IPS-18a (cell line): Measurements from ENCODE around the gene PAIP2B.

Experiments used
- H3K27ac ChIP-seq: one replicate; pipeline ENCODE4 v1.5.1; 2013; ENCODE audit warnings: low read length
- H3K27me3 ChIP-seq: one replicate; pipeline ENCODE4 v1.6.1; 2013; ENCODE audit warnings: mild to moderate bottlenecking, low read length; ENCODE audit not compliant: control insufficient read depth, insufficient read depth
- H3K36me3 ChIP-seq: one replicate; pipeline ENCODE4 v1.6.1; 2013; ENCODE audit warnings: low read depth, low read length; ENCODE audit not compliant: control insufficient read depth
- H3K4me1 ChIP-seq: one replicate; pipeline ENCODE4 v1.6.1; 2013; ENCODE audit warnings: low read depth, low read length; ENCODE audit not compliant: control insufficient read depth
- H3K4me3 ChIP-seq: one replicate; pipeline ENCODE4 v1.5.1; 2013; ENCODE audit warnings: low read length
- H3K9ac ChIP-seq: one replicate; pipeline ENCODE4 v1.6.1; 2013; ENCODE audit warnings: mild to moderate bottlenecking, low read length, moderate library complexity
- H3K9me3 ChIP-seq: one replicate; pipeline ENCODE4 v1.6.1; 2013; ENCODE audit warnings: low read depth, low read length; ENCODE audit not compliant: control insufficient read depth

PAIP2B gene

GRCh38 chr2:71226965-71227560 lies at the start of gene PAIP2B:
PAIP2B (minus strand) TSS chr2:71227103; CDS start chr2:71202589, 24,514 bp downstream.
- H3K9ac ChIP-seq, result peak within 1 kb of the TSS; percentile 71
- H3K27me3 ChIP-seq, result no peaks in the 10 kb centered on the region
- H3K9me3 ChIP-seq, result no peaks in the 10 kb centered on the region
- H3K4me3 ChIP-seq, result peak within 1 kb of the TSS; percentile 82
- peaks cover 3% of the 10 kb centered on the region for H3K4me1 ChIP-seq
- no peaks in the 10 kb centered on the region for H3K36me3 ChIP-seq
- H3K27ac ChIP-seq, result peak within 1 kb of the TSS; percentile 38

- Histone ChIP-seq H3K36me3 (no peaks in the 10 kb centered on the region), H3K9me3 (no peaks in the 10 kb centered on the region), H3K4me3 (peak overlapping the region; percentile 15), H3K27ac (no peak overlapping the region), H3K27me3 (peaks cover 35% of the 10 kb centered on the region), H3K9ac (no peak overlapping the region), H3K4me1 (peaks cover 18% of the 10 kb centered on the region)
Measured at GRCh38 chr2:71275939-71276310, 49.0 kb upstream of the PAIP2B start.

GRCh38 chr2:71269511-71270090 lies 42.7 kb upstream of the PAIP2B start:
- Histone ChIP-seq H3K4me1 (no peaks in the 10 kb centered on the region), H3K9me3 (no peaks in the 10 kb centered on the region), H3K9ac (no peak overlapping the region), H3K27me3 (no peaks in the 10 kb centered on the region), H3K27ac (no peak overlapping the region), H3K36me3 (no peaks in the 10 kb centered on the region), H3K4me3 (no peak overlapping the region)

- no peak overlapping the region for H3K4me3 ChIP-seq
- no peaks in the 10 kb centered on the region for H3K27me3 ChIP-seq
- no peak overlapping the region for H3K27ac ChIP-seq
- no peaks in the 10 kb centered on the region for H3K9me3 ChIP-seq
- H3K9ac ChIP-seq, result no peak overlapping the region
- H3K4me1 ChIP-seq, result no peaks in the 10 kb centered on the region
- no peaks in the 10 kb centered on the region for H3K36me3 ChIP-seq
Measured at GRCh38 chr2:71263386-71263785, 36.5 kb upstream of the PAIP2B start.

- no peak overlapping the region for H3K9ac ChIP-seq
- H3K27me3 ChIP-seq, result no peaks in the 10 kb centered on the region
- H3K4me3 ChIP-seq, result no peak overlapping the region
- no peaks in the 10 kb centered on the region for H3K36me3 ChIP-seq
- H3K4me1 ChIP-seq, result no peaks in the 10 kb centered on the region
- H3K9me3 ChIP-seq, result no peaks in the 10 kb centered on the region
- H3K27ac ChIP-seq, result no peak overlapping the region
Measured at GRCh38 chr2:71261534-71261933, 34.6 kb upstream of the PAIP2B start.

- no peak overlapping the region for H3K4me3 ChIP-seq
- no peak overlapping the region for H3K27ac ChIP-seq
- no peaks in the 10 kb centered on the region for H3K9me3 ChIP-seq
- no peak overlapping the region for H3K9ac ChIP-seq
- no peaks in the 10 kb centered on the region for H3K36me3 ChIP-seq
- H3K4me1 ChIP-seq, result no peaks in the 10 kb centered on the region
- H3K27me3 ChIP-seq, result no peaks in the 10 kb centered on the region
Measured at GRCh38 chr2:71256421-71256820, 29.5 kb upstream of the PAIP2B start.

GRCh38 chr2:71254776-71255175 lies 27.9 kb upstream of the PAIP2B start:
- Histone ChIP-seq H3K4me1 (no peaks in the 10 kb centered on the region), H3K9ac (no peak overlapping the region), H3K27ac (no peak overlapping the region), H3K36me3 (no peaks in the 10 kb centered on the region), H3K27me3 (no peaks in the 10 kb centered on the region), H3K9me3 (no peaks in the 10 kb centered on the region), H3K4me3 (no peak overlapping the region)

- Histone ChIP-seq H3K4me3 (no peak overlapping the region), H3K36me3 (no peaks in the 10 kb centered on the region), H3K27ac (no peak overlapping the region), H3K9me3 (no peaks in the 10 kb centered on the region), H3K27me3 (no peaks in the 10 kb centered on the region), H3K4me1 (no peaks in the 10 kb centered on the region), H3K9ac (no peak overlapping the region)
Measured at GRCh38 chr2:71254078-71254477, 27.2 kb upstream of the PAIP2B start.

- no peak overlapping the region for H3K9ac ChIP-seq
- H3K4me3 ChIP-seq, result no peak overlapping the region
- H3K27me3 ChIP-seq, result no peaks in the 10 kb centered on the region
- H3K27ac ChIP-seq, result no peak overlapping the region
- no peaks in the 10 kb centered on the region for H3K36me3 ChIP-seq
- H3K4me1 ChIP-seq, result no peaks in the 10 kb centered on the region
- no peaks in the 10 kb centered on the region for H3K9me3 ChIP-seq
Measured at GRCh38 chr2:71253476-71253875, 26.6 kb upstream of the PAIP2B start.

GRCh38 chr2:71252862-71253261 lies 26.0 kb upstream of the PAIP2B start:
- H3K9ac ChIP-seq, result no peak overlapping the region
- no peaks in the 10 kb centered on the region for H3K4me1 ChIP-seq
- no peaks in the 10 kb centered on the region for H3K27me3 ChIP-seq
- H3K36me3 ChIP-seq, result no peaks in the 10 kb centered on the region
- no peak overlapping the region for H3K4me3 ChIP-seq
- H3K27ac ChIP-seq, result no peak overlapping the region
- H3K9me3 ChIP-seq, result no peaks in the 10 kb centered on the region

- no peak overlapping the region for H3K9ac ChIP-seq
- no peaks in the 10 kb centered on the region for H3K36me3 ChIP-seq
- H3K4me3 ChIP-seq, result no peak overlapping the region
- H3K27me3 ChIP-seq, result no peaks in the 10 kb centered on the region
- H3K4me1 ChIP-seq, result no peaks in the 10 kb centered on the region
- H3K9me3 ChIP-seq, result no peaks in the 10 kb centered on the region
- no peak overlapping the region for H3K27ac ChIP-seq
Measured at GRCh38 chr2:71250935-71251334, 24.0 kb upstream of the PAIP2B start.

GRCh38 chr2:71244302-71244660 lies 17.4 kb upstream of the PAIP2B start:
- Histone ChIP-seq H3K36me3 (no peaks in the 10 kb centered on the region), H3K27me3 (no peaks in the 10 kb centered on the region), H3K4me1 (no peaks in the 10 kb centered on the region), H3K27ac (no peak overlapping the region), H3K4me3 (no peak overlapping the region), H3K9me3 (no peaks in the 10 kb centered on the region), H3K9ac (no peak overlapping the region)
